A549 (cell line): ENCODE measurements around the gene PRUNE2. TPM values are rescaled to one million over a fixed set of nuclear protein-coding genes. Genes with fewer than 3 reads are reported as not detected.

ENCODE experiments used
- ATAC-seq, 2 experiments: fragments of 200-7000 bp in 1 of 2; fragments of >200 bp in 1 of 2; cut with Nextera tagmentation in 1 of 2; cut with Tn5 transposase in 1 of 2; 3 replicates each; pipeline versions ENCODE4 v1.8.0 to v1.9.1; 2018 to 2020; ENCODE audit warnings: mild to moderate bottlenecking in 1 of 2, moderate library complexity in 1 of 2
- CTCF ChIA-PET: fragments of 300-600 bp; sonication (Branson Sonifier 250); formaldehyde crosslinking; extraction: SDS; loops from one replicate; lab custom pipeline; 2021; ENCODE audit warnings: antibody characterized with exemption, inconsistent platforms; lab: Yijun Ruan, JAX
- POLR2A ChIA-PET: fragments of 350-600 bp; formaldehyde crosslinking; extraction: SDS; loops from one replicate; lab custom pipeline; 2021; ENCODE audit warnings: antibody characterized with exemption, inconsistent platforms; lab: Yijun Ruan, JAX
- DNase-seq, 2 experiments: peaks; one replicate each; pipeline versions ENCODE4 v3.0.0 to v3.0.0-alpha.2; 2011 to 2016; ENCODE audit warnings: low read depth in 1 of 2, low spot score in 1 of 2
- FAIRE-seq: peaks from 2 replicates; lab custom pipeline; 2011; peaks lifted over from hg19 to GRCh38; lab: Jason Lieb, UNC
- H3K27ac ChIP-seq, 2 experiments: fragments of >200 bp; sonication (Bioruptor Twin); formaldehyde crosslinking; 3 replicates each; pipeline ENCODE4 v1.5.1; 2016 to 2017
- H3K4me1 ChIP-seq: fragments of >200 bp; sonication (Bioruptor Twin); formaldehyde crosslinking; 3 replicates; pipeline ENCODE4 v1.6.1; 2016
- H3K4me2 ChIP-seq: fragments of >200 bp; sonication (Bioruptor Twin); formaldehyde crosslinking; 3 replicates; pipeline ENCODE4 v1.6.1; 2016
- H3K4me3 ChIP-seq: fragments of >200 bp; sonication (Bioruptor Twin); formaldehyde crosslinking; 3 replicates; pipeline ENCODE4 v1.5.1; 2016
- H3K9me3 ChIP-seq: fragments of >200 bp; sonication (Bioruptor Twin); formaldehyde crosslinking; 3 replicates; pipeline ENCODE4 v1.6.1; 2016
- BCL3 ChIP-seq: fragments of >200 bp; sonication (Bioruptor Twin); formaldehyde crosslinking; IDR thresholded peaks from 3 replicates; pipeline ENCODE4 v1.6.1; 2016
- CBX8 ChIP-seq: fragments of 200-600 bp; sonication (generic); IDR thresholded peaks from 2 replicates; pipeline ENCODE4 v1.6.1; 2016
- CEBPB ChIP-seq, 2 experiments: fragments of >200 bp in 1 of 2; sonication (Bioruptor Twin) in 1 of 2; formaldehyde crosslinking in 1 of 2; IDR thresholded peaks; 2 replicates each; pipeline ENCODE4 v1.6.1; 2012 to 2016
- CHD2 ChIP-seq: fragments of 150-350 bp; IDR thresholded peaks from 2 replicates; pipeline ENCODE4 v1.6.1; 2014; ENCODE audit warnings: low read length; ENCODE audit not compliant: partially characterized antibody
- CHD4 ChIP-seq: fragments of 200-600 bp; sonication (generic); IDR thresholded peaks from 2 replicates; pipeline ENCODE4 v1.6.1; 2016; ENCODE audit warnings: antibody characterized with exemption, mild to moderate bottlenecking, borderline replicate concordance
- CTCF ChIP-seq: fragments of >200 bp; sonication (Bioruptor Twin); formaldehyde crosslinking; IDR thresholded peaks from 3 replicates; pipeline ENCODE4 v1.5.1; 2016
- EHF ChIP-seq: fragments of 250-450 bp; sonication (Bioruptor Pico); IDR thresholded peaks from 2 replicates; pipeline ENCODE4 v1.5.0; 2020; ENCODE audit warnings: mild to moderate bottlenecking
- EP300 ChIP-seq, 2 experiments: fragments of >200 bp; sonication (Bioruptor Twin); formaldehyde crosslinking; IDR thresholded peaks; 2 replicates in 1 of 2; 3 replicates in 1 of 2; pipeline ENCODE4 v1.6.1; 2016 to 2017
- FOSB ChIP-seq: fragments of 250-450 bp; sonication (Bioruptor Pico); IDR thresholded peaks from 2 replicates; pipeline ENCODE4 v1.5.0; 2020; ENCODE audit warnings: mild to moderate bottlenecking, moderate library complexity
- FOSL2 ChIP-seq, 2 experiments: fragments of 450-650 bp in 1 of 2; fragments of >200 bp in 1 of 2; sonication (Bioruptor Twin) in 1 of 2; formaldehyde crosslinking; IDR thresholded peaks; 2 replicates each; pipeline versions ENCODE4 v1.5.0 to v1.6.1; 2016 to 2020; ENCODE audit warnings: mild to moderate bottlenecking in 1 of 2, moderate library complexity in 1 of 2
- HDAC2 ChIP-seq: fragments of 200-600 bp; sonication (generic); IDR thresholded peaks from 2 replicates; pipeline ENCODE4 v1.6.1; 2016
- HOXB5 ChIP-seq: fragments of 250-450 bp; sonication (Bioruptor Pico); IDR thresholded peaks from 2 replicates; pipeline ENCODE4 v1.5.0; 2020; ENCODE audit warnings: mild to moderate bottlenecking, moderate library complexity
- KDM1A ChIP-seq: fragments of 200-600 bp; sonication (generic); IDR thresholded peaks from 2 replicates; pipeline ENCODE4 v1.6.1; 2016; ENCODE audit warnings: low read depth, mild to moderate bottlenecking
- KDM5A ChIP-seq: fragments of 200-600 bp; sonication (generic); IDR thresholded peaks from 2 replicates; pipeline ENCODE4 v1.6.1; 2016; ENCODE audit warnings: antibody characterized with exemption, mild to moderate bottlenecking
- MAFK ChIP-seq: fragments of 450-650 bp; IDR thresholded peaks from 2 replicates; pipeline ENCODE4 v1.6.1; 2014; ENCODE audit not compliant: partially characterized antibody
- MAZ ChIP-seq: fragments of 150-350 bp; IDR thresholded peaks from 2 replicates; pipeline ENCODE4 v1.6.1; 2014; ENCODE audit warnings: antibody characterized with exemption, low read depth, low read length, borderline replicate concordance
- MYC ChIP-seq: IDR thresholded peaks from 2 replicates; pipeline ENCODE4 v1.6.1; 2012; ENCODE audit warnings: mild to moderate bottlenecking, inconsistent platforms, low read length, improper control_type of control experiment, borderline replicate concordance
- NR3C1 ChIP-seq: fragments of >200 bp; sonication (Bioruptor Twin); formaldehyde crosslinking; IDR thresholded peaks from 3 replicates; pipeline ENCODE4 v1.6.1; 2017
- RAD21 ChIP-seq, 2 experiments: fragments of >200 bp in 1 of 2; sonication (Bioruptor Twin) in 1 of 2; formaldehyde crosslinking in 1 of 2; IDR thresholded peaks in 1 of 2; conservative IDR thresholded peaks in 1 of 2; 2 replicates in 1 of 2; 3 replicates in 1 of 2; pipeline ENCODE4 v1.6.1; 2012 to 2018; ENCODE audit warnings: inconsistent platforms in 1 of 2
- REST ChIP-seq: fragments of 200-600 bp; sonication (generic); IDR thresholded peaks from 2 replicates; pipeline ENCODE4 v1.6.1; 2016; ENCODE audit warnings: antibody characterized with exemption, mild to moderate bottlenecking, moderate library complexity
- WGBS: methylation state at CpG from one replicate; pipeline ENCODE4 v1.1.6; 2017; ENCODE audit errors: missing lambda C conversion rate; 5-methylcytosine and 5-hydroxymethylcytosine counted together
- polyA plus RNA-seq, 4 experiments: library from polyadenylated mRNA; depleted of rRNA in 3 of 4; stranded (reverse); fragments of >200 nt; fragmentation: RNase III in 1 of 4; extraction: RNeasy Plus Mini Kit Qiagen cat#74134 plus additional on column Dnase treatment in 1 of 4; gene quantifications; 2 replicates in 3 of 4; 3 replicates in 1 of 4; pipeline ENCODE4 v1.2.3, GENCODE V29; 2011 to 2017
- TF ChIP-seq, protein P1 (sequence below): fragments of 450-650 bp; IDR thresholded peaks from 2 replicates; pipeline ENCODE4 v1.6.1; 2014; ENCODE audit warnings: antibody characterized with exemption
- TF ChIP-seq, protein P2 (sequence below): fragments of 250-450 bp; sonication (Bioruptor Pico); IDR thresholded peaks from 2 replicates; pipeline ENCODE4 v1.5.0; 2020; ENCODE audit warnings: low read depth, mild to moderate bottlenecking, moderate library complexity
- TF ChIP-seq, protein P3 (sequence below): IDR thresholded peaks from 2 replicates; pipeline ENCODE4 v1.6.1; 2012; ENCODE audit warnings: low read depth, borderline replicate concordance

The PRUNE2 gene
- polyA plus RNA-seq, 2 of the 4 experiments (the other 2 are of a cell fraction) = 0.04 TPM; not detected in 1

- no peaks in the 10 kb centered on the region for H3K9me3 ChIP-seq
- no peak for ATAC-seq
- ChIA-PET CTCF (no interaction called here), POLR2A (no interaction called here)
- no peak for FAIRE-seq
- TF ChIP-seq NR3C1 (no peak), BCL3 (no peak), REST (no peak), CHD2 (no peak), EP300 (IDR thresholded peaks at IDR 0.05) (no peak), CEBPB (IDR thresholded peaks at IDR 0.05) (no peak), MYC (no peak), MAZ (no peak), HOXB5 (no peak), KDM5A (no peak)
- TF ChIP-seq, protein P1, sequence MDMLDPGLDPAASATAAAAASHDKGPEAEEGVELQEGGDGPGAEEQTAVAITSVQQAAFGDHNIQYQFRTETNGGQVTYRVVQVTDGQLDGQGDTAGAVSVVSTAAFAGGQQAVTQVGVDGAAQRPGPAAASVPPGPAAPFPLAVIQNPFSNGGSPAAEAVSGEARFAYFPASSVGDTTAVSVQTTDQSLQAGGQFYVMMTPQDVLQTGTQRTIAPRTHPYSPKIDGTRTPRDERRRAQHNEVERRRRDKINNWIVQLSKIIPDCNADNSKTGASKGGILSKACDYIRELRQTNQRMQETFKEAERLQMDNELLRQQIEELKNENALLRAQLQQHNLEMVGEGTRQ = no peak
- TF ChIP-seq, protein P2, sequence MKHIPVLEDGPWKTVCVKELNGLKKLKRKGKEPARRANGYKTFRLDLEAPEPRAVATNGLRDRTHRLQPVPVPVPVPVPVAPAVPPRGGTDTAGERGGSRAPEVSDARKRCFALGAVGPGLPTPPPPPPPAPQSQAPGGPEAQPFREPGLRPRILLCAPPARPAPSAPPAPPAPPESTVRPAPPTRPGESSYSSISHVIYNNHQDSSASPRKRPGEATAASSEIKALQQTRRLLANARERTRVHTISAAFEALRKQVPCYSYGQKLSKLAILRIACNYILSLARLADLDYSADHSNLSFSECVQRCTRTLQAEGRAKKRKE = no peak
- H3K4me1 ChIP-seq = no peaks in the 10 kb centered on the region
- DNase-seq = no peak
- 39% methylated on average over 11 of the region's 11 CpGs for whole genome bisulfite sequencing
- no peak overlapping the region for H3K27ac ChIP-seq
- H3K4me3 ChIP-seq = no peak overlapping the region
- H3K4me2 ChIP-seq = no peak overlapping the region
These were observed 118.2 kb downstream of the PRUNE2 start for GRCh38 chr9:76787677-76788076.

- POLR2A ChIA-PET = no interaction called here
- TF ChIP-seq, protein P3, sequence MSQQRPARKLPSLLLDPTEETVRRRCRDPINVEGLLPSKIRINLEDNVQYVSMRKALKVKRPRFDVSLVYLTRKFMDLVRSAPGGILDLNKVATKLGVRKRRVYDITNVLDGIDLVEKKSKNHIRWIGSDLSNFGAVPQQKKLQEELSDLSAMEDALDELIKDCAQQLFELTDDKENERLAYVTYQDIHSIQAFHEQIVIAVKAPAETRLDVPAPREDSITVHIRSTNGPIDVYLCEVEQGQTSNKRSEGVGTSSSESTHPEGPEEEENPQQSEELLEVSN = no peak
- TF ChIP-seq RAD21 (conservative IDR thresholded peaks at IDR 0.05 in 1 of 2, IDR thresholded peaks at IDR 0.05 in 1 of 2) = no peak
- TF ChIP-seq, all 56 proteins: peak for 0
- ATAC-seq (no peak), DNase-seq (no peak), FAIRE-seq (no peak)
- 3% methylated on average over 1 of the region's 1 CpG for WGBS
- H3K9me3 ChIP-seq = no peaks in the 10 kb centered on the region
- H3K4me3 ChIP-seq = no peak overlapping the region
- no peak overlapping the region for H3K27ac ChIP-seq
- CTCF ChIA-PET = interaction anchor here (1.5 to 1.6 kb wide), 2 partner anchors 24 to 211 kb away, joined by 3 to 7 read pairs; no protein-coding TSS in a partner anchor
- no peak overlapping the region for H3K4me2 ChIP-seq
- H3K4me1 ChIP-seq = no peaks in the 10 kb centered on the region
These were observed 120.4 kb downstream of the PRUNE2 start for GRCh38 chr9:76785501-76785900.

DNA sequence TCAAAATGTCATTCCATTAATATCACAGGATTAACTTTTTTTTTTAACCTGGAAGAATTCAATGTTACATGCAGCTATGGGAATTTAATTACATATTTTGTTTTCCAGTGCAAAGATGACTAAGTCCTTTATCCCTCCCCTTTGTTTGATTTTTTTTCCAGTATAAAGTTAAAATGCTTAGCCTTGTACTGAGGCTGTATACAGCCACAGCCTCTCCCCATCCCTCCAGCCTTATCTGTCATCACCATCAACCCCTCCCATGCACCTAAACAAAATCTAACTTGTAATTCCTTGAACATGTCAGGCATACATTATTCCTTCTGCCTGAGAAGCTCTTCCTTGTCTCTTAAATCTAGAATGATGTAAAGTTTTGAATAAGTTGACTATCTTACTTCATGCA lies 121.0 kb downstream of the PRUNE2 start:
- FAIRE-seq = no peak
- TF ChIP-seq, protein P2 = no peak
- TF ChIP-seq KDM1A = no peak
- TF ChIP-seq, protein P1 = no peak
- TF ChIP-seq CEBPB (IDR thresholded peaks at IDR 0.05) = no peak
- no peak for TF ChIP-seq FOSL2 (IDR thresholded peaks at IDR 0.05)
- TF ChIP-seq FOSL2 (CRISPR knock-in tag; IDR thresholded peaks at IDR 0.05) = no peak
- TF ChIP-seq FOSB = no peak
- no peak for TF ChIP-seq MAFK
- TF ChIP-seq CHD4 = no peak
- no peak for TF ChIP-seq HDAC2
- no peak for TF ChIP-seq CBX8
- TF ChIP-seq EHF (CRISPR knock-in tag) = no peak
- TF ChIP-seq CTCF = no peak

More for the DNA sequence above, 121.0 kb downstream of the PRUNE2 start:
- no peak overlapping the region for H3K27ac ChIP-seq
- CTCF ChIA-PET = interaction anchor here (1.5 to 1.6 kb wide), 2 partner anchors 25 to 212 kb away, joined by 3 to 7 read pairs; no protein-coding TSS in a partner anchor
- no peaks in the 10 kb centered on the region for H3K9me3 ChIP-seq
- no peak for ATAC-seq
- H3K4me1 ChIP-seq = no peaks in the 10 kb centered on the region
- POLR2A ChIA-PET = no interaction called here
- H3K4me2 ChIP-seq = no peak overlapping the region
- DNase-seq = no peak
- H3K4me3 ChIP-seq = no peak overlapping the region
